ENCODE measurements around the gene LGALS4. TPM values are rescaled to one million over a fixed set of nuclear protein-coding genes. Genes with fewer than 3 reads are reported as not detected.
A peak's percentile ranks its signal among the peaks of the same experiment; 100 is the strongest.

Gene LGALS4
- total RNA-seq, 1 donor from 2014 or later = 0.32 TPM

DNA sequence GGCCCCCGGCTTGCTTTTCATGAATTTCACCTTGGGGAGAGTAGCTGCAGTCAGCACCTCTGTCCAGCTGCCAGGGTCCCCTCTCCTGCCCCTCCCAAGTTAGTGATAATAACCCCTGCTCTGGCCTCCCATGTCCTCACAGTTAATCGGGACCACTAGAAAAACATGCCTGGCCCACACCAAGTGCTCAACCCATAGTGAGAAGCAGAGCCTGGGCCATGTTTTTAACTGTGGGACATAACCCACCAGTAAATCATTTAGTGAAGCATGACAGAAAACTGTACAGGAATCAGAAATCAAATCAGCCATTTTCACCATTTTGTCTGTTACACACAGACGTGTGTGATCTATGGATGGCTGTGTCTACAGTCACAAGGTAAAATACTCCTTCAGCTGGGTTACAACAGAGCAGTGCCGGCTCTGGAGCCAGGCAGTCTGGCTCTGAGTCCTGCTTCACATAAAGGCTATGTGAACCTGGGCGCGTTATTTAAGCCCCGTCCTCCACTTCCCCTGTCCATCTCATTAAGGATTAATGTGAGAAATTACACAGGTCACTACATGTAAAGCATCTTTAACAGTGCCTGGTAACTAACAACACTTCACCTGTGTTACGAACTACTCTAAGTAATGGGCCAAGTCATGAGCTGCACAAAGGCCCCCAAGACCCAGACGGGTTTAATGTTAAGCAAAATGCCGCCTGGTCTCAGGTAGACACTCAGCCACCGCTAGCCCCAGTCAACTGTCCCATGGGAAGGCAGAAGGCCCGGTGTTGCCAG lies 26.4 kb upstream of the LGALS4 start:
- Mint-ChIP-seq H3K27me3 (ENCODE audit: low read depth, unreplicated experiment) (no peaks in the 10 kb centered on the region), H3K4me3 (ENCODE audit: unreplicated experiment) (peak overlapping the region; percentile 24), H3K36me3 (ENCODE audit: low read depth, unreplicated experiment) (peaks cover 32% of the 10 kb centered on the region), H3K27ac (ENCODE audit: unreplicated experiment) (peak overlapping the region; percentile 59), H3K9me3 (ENCODE audit: unreplicated experiment) (no peaks in the 10 kb centered on the region), H3K4me1 (ENCODE audit: low read depth, unreplicated experiment) (peaks cover 9% of the 10 kb centered on the region)
- Histone ChIP-seq H3K79me2 (ENCODE audit: insufficient read depth, low read length) (peaks cover 40% of the 10 kb centered on the region), H3K36me3 (ENCODE audit: insufficient read depth, low read length) (peaks cover 83% of the 10 kb centered on the region), H3K4me1 (ENCODE audit: insufficient read depth, low read length) (peaks cover 14% of the 10 kb centered on the region), H3K4me2 (ENCODE audit: low read length) (no peak overlapping the region), H4K20me1 (ENCODE audit: insufficient read depth, low read length) (peaks cover 84% of the 10 kb centered on the region), H3K9ac (ENCODE audit: low read length) (peak overlapping the region; percentile 5), H3K27me3 (ENCODE audit: insufficient read depth, low read length) (no peaks in the 10 kb centered on the region), H2AFZ (ENCODE audit: low read depth, low read length) (no peak overlapping the region), H3K9me3 (ENCODE audit: insufficient read depth, low read depth, low read length) (no peaks in the 10 kb centered on the region), H3K27ac (ENCODE audit: low read depth, low read length) (no peak overlapping the region), H3K4me3 (ENCODE audit: insufficient read depth, low read depth, low read length) (no peak overlapping the region)
- DNase-seq (ENCODE audit: low read depth) = no peak
- no peak for TF ChIP-seq EZH2 (IDR thresholded peaks at IDR 0.05; ENCODE audit: insufficient read depth, low read length)
- TF ChIP-seq, protein P1, sequence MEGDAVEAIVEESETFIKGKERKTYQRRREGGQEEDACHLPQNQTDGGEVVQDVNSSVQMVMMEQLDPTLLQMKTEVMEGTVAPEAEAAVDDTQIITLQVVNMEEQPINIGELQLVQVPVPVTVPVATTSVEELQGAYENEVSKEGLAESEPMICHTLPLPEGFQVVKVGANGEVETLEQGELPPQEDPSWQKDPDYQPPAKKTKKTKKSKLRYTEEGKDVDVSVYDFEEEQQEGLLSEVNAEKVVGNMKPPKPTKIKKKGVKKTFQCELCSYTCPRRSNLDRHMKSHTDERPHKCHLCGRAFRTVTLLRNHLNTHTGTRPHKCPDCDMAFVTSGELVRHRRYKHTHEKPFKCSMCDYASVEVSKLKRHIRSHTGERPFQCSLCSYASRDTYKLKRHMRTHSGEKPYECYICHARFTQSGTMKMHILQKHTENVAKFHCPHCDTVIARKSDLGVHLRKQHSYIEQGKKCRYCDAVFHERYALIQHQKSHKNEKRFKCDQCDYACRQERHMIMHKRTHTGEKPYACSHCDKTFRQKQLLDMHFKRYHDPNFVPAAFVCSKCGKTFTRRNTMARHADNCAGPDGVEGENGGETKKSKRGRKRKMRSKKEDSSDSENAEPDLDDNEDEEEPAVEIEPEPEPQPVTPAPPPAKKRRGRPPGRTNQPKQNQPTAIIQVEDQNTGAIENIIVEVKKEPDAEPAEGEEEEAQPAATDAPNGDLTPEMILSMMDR (IDR thresholded peaks at IDR 0.05; ENCODE audit: insufficient read depth, low read depth, low read length) = no peak
- no peak for FAIRE-seq

DNA sequence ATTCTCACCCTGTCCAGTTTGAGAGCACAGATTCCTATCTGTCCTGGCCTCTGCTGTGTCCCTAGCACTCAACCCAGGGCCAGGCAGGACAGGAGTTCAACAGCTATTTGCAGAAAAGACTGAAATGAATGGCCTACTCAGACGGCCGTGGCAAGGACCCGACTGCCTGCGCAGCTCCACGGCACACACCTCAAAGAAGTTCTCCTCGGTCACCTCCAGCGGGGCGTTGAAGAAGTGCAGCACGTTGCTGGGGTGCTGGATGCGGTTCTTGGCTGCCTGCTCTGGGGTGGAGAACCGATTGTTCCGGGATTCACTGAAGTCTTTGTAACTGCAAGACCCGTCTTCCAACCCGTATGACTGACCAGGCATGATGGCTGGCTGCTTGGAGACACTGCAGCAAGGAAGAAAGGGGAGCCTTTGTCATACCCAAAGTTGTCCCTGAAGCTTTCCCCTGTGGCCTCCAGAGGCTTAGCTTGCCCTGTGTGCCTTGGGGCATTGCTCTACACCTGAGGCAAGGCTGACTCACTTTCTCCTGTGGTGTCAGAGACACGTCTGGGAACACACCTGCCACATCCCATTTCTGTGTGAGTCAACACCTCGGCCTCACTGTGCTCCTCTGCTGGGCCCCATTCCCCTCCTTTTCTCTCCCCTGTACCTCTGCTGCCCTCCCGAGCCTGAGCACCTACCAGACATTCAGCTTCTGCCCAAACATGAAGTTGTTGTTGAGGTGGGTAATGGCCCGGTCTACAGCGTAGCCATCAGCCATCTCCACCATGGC lies 25.7 kb upstream of the LGALS4 start:
- Histone ChIP-seq H3K36me3 (ENCODE audit: insufficient read depth, low read length) (peaks cover 75% of the 10 kb centered on the region), H3K27me3 (ENCODE audit: insufficient read depth, low read length) (no peaks in the 10 kb centered on the region), H3K9ac (ENCODE audit: low read length) (peak overlapping the region; percentile 5), H3K4me1 (ENCODE audit: insufficient read depth, low read length) (peaks cover 14% of the 10 kb centered on the region), H3K27ac (ENCODE audit: low read depth, low read length) (no peak overlapping the region), H2AFZ (ENCODE audit: low read depth, low read length) (no peak overlapping the region), H3K4me2 (ENCODE audit: low read length) (no peak overlapping the region), H4K20me1 (ENCODE audit: insufficient read depth, low read length) (peaks cover 76% of the 10 kb centered on the region), H3K9me3 (ENCODE audit: insufficient read depth, low read depth, low read length) (no peaks in the 10 kb centered on the region), H3K79me2 (ENCODE audit: insufficient read depth, low read length) (peaks cover 33% of the 10 kb centered on the region), H3K4me3 (ENCODE audit: insufficient read depth, low read depth, low read length) (no peak overlapping the region)
- H3K27ac Mint-ChIP-seq (ENCODE audit: unreplicated experiment) = peak overlapping the region; percentile 59
- H3K9me3 Mint-ChIP-seq (ENCODE audit: unreplicated experiment) = no peaks in the 10 kb centered on the region
- TF ChIP-seq EZH2 (IDR thresholded peaks at IDR 0.05; ENCODE audit: insufficient read depth, low read length) = no peak
- TF ChIP-seq, protein P1 (IDR thresholded peaks at IDR 0.05; ENCODE audit: insufficient read depth, low read depth, low read length) = no peak
- H3K4me3 Mint-ChIP-seq (ENCODE audit: unreplicated experiment) = no peak overlapping the region
- no peak for DNase-seq (ENCODE audit: low read depth)
- FAIRE-seq = no peak
- peaks cover 9% of the 10 kb centered on the region for H3K4me1 Mint-ChIP-seq (ENCODE audit: low read depth, unreplicated experiment)
- H3K27me3 Mint-ChIP-seq (ENCODE audit: low read depth, unreplicated experiment) = no peaks in the 10 kb centered on the region
- peaks cover 32% of the 10 kb centered on the region for H3K36me3 Mint-ChIP-seq (ENCODE audit: low read depth, unreplicated experiment)
